IMR-90 (cell line): Measurements from ENCODE around the gene EPHA6. TPM values are rescaled to one million over a fixed set of nuclear protein-coding genes. Genes with fewer than 3 reads are reported as not detected.

Experiments used
- ATAC-seq: fragments of 200-7000 bp; cut with Tn5 transposase; 2 replicates; pipeline ENCODE4 v1.9.1; 2020; ENCODE audit warnings: low read depth, mild to moderate bottlenecking, moderate library complexity
- BruUV-seq: library from RNA; stranded (reverse); fragments of 400-500 nt; replicated peaks from 2 replicates; lab custom pipeline; 2021; lab: Mats Ljungman, UMichigan
- CTCF ChIA-PET: fragments of 300-600 bp; formaldehyde crosslinking; extraction: SDS; loops from one replicate; lab custom pipeline; 2021; ENCODE audit warnings: antibody characterized with exemption; lab: Yijun Ruan, JAX
- POLR2A ChIA-PET: fragments of 300-600 bp; sonication (Branson Sonifier 250); formaldehyde crosslinking; loops from one replicate; lab custom pipeline; 2022; ENCODE audit warnings: antibody characterized with exemption; ENCODE audit not compliant: unreplicated experiment; lab: Charles Lee
- DNase-seq: peaks from one replicate; pipeline ENCODE4 v3.0.0; 2013
- H2AFZ ChIP-seq: replicated peaks from 2 replicates; pipeline ENCODE3; 2013; ENCODE audit warnings: low read length, mild to moderate bottlenecking; ENCODE audit not compliant: poor library complexity
- H2AK5ac ChIP-seq: 2 replicates; pipeline ENCODE4 v1.6.1; 2013; ENCODE audit warnings: low read depth, low read length, inconsistent platforms
- H2AK9ac ChIP-seq: replicated peaks from 2 replicates; pipeline ENCODE3; 2013; ENCODE audit warnings: mild to moderate bottlenecking, low read depth, low read length, moderate library complexity; ENCODE audit not compliant: poor library complexity
- H2BK120ac ChIP-seq: 2 replicates; pipeline ENCODE4 v1.6.1; 2013; ENCODE audit warnings: low read depth, low read length, inconsistent platforms
- H2BK15ac ChIP-seq: 3 replicates; pipeline ENCODE4 v1.6.1; 2013; ENCODE audit warnings: low read depth, low read length, inconsistent platforms
- H2BK20ac ChIP-seq: 2 replicates; pipeline ENCODE4 v1.6.1; 2013; ENCODE audit warnings: low read depth, mild to moderate bottlenecking, inconsistent platforms, low read length, moderate library complexity
- H2BK5ac ChIP-seq: 2 replicates; pipeline ENCODE4 v1.6.1; 2013; ENCODE audit warnings: mild to moderate bottlenecking, low read depth, low read length, inconsistent platforms; ENCODE audit not compliant: poor library complexity, severe bottlenecking
- H3K14ac ChIP-seq: replicated peaks from 2 replicates; pipeline ENCODE4 v1.6.1; 2013; ENCODE audit warnings: low read depth, low read length, inconsistent platforms
- H3K18ac ChIP-seq: 2 replicates; pipeline ENCODE4 v1.6.1; 2013; ENCODE audit warnings: low read depth, low read length, control low read depth
- H3K23ac ChIP-seq: 2 replicates; pipeline ENCODE4 v1.6.1; 2013; ENCODE audit warnings: low read depth, low read length, inconsistent platforms
- H3K27ac ChIP-seq: 2 replicates; pipeline ENCODE4 v1.5.1; 2013; ENCODE audit warnings: mild to moderate bottlenecking, control low read depth, low read length; ENCODE audit not compliant: insufficient read depth
- H3K27me3 ChIP-seq: 2 replicates; pipeline ENCODE4 v1.6.1; 2013; ENCODE audit warnings: low read length; ENCODE audit not compliant: control insufficient read depth, insufficient read depth
- H3K36me3 ChIP-seq: 2 replicates; pipeline ENCODE4 v1.6.1; 2013; ENCODE audit warnings: low read length, mixed read lengths; ENCODE audit not compliant: control insufficient read depth, insufficient read depth
- H3K4ac ChIP-seq: 2 replicates; pipeline ENCODE4 v1.6.1; 2013; ENCODE audit warnings: low read depth, low read length, inconsistent platforms
- H3K4me1 ChIP-seq: 2 replicates; pipeline ENCODE4 v1.6.1; 2013; ENCODE audit warnings: low read length, mixed read lengths; ENCODE audit not compliant: control insufficient read depth, insufficient read depth
- H3K4me2 ChIP-seq: 2 replicates; pipeline ENCODE4 v1.6.1; 2013; ENCODE audit warnings: low read depth, mild to moderate bottlenecking, control low read depth, low read length, moderate library complexity
- H3K4me3 ChIP-seq: 2 replicates; pipeline ENCODE4 v1.5.1; 2013; ENCODE audit warnings: low read depth, mild to moderate bottlenecking, control low read depth, low read length, moderate library complexity; ENCODE audit not compliant: insufficient read depth
- H3K56ac ChIP-seq: 2 replicates; pipeline ENCODE4 v1.6.1; 2013; ENCODE audit warnings: low read length, inconsistent platforms; ENCODE audit not compliant: insufficient read depth; ENCODE audit errors: extremely low read depth
- H3K79me1 ChIP-seq, 2 experiments: 2 replicates each; pipeline ENCODE4 v1.6.1; 2013; ENCODE audit warnings: low read length in 2 of 2, inconsistent platforms in 1 of 2, low read depth in 1 of 2
- H3K9ac ChIP-seq: 2 replicates; pipeline ENCODE4 v1.6.1; 2013; ENCODE audit warnings: low read depth, low read length, control low read depth
- H3K9me1 ChIP-seq: 2 replicates; pipeline ENCODE4 v1.6.1; 2013; ENCODE audit warnings: low read length, inconsistent platforms; ENCODE audit not compliant: insufficient read depth
- H3K9me3 ChIP-seq: 2 replicates; pipeline ENCODE4 v1.6.1; 2013; ENCODE audit warnings: low read length; ENCODE audit not compliant: control insufficient read depth, insufficient read depth
- H4K20me1 ChIP-seq: 2 replicates; pipeline ENCODE4 v1.6.1; 2013; ENCODE audit warnings: low read length, inconsistent platforms; ENCODE audit not compliant: insufficient read depth
- H4K5ac ChIP-seq: 2 replicates; pipeline ENCODE4 v1.6.1; 2013; ENCODE audit warnings: mild to moderate bottlenecking, low read depth, low read length, control low read depth
- H4K8ac ChIP-seq, 2 experiments: 2 replicates each; pipeline ENCODE4 v1.6.1; 2013; ENCODE audit warnings: low read depth in 2 of 2, low read length in 2 of 2, control low read depth in 1 of 2, inconsistent platforms in 1 of 2
- H4K91ac ChIP-seq: 2 replicates; pipeline ENCODE4 v1.6.1; 2013; ENCODE audit warnings: low read depth, low read length, inconsistent platforms; ENCODE audit not compliant: insufficient read depth
- CHD1 ChIP-seq: IDR thresholded peaks from 2 replicates; pipeline ENCODE4 v1.6.1; 2012; ENCODE audit warnings: low read depth, low read length, improper control_type of control experiment
- WGBS, 2 experiments: methylation state at CpG; one replicate each; pipeline versions ENCODE4 v1.1.5 to v1.1.7; 2013; ENCODE audit warnings: missing lambda C conversion rate in 2 of 2; ENCODE audit not compliant: insufficient read length in 1 of 2; ENCODE audit errors: extremely low coverage in 2 of 2; 5-methylcytosine and 5-hydroxymethylcytosine counted together
- dilution Hi-C: fragments of 300-500 bp; cut with HindIII; formaldehyde crosslinking; loops from one replicate; pipeline ENCODE4 v1.14.3; 2018; ENCODE audit warnings: low sequenced_read_pairs; ENCODE audit not compliant: unreplicated experiment
- in situ Hi-C: fragments of 300-500 bp; cut with MboI; formaldehyde crosslinking; loops from 3 replicates; pipeline ENCODE4 v1.14.3; 2019; ENCODE audit warnings: low sequenced_read_pairs, inconsistent platforms, mixed read lengths
- intact Hi-C: fragments of 100-400 bp; cut with micrococcal nuclease; formaldehyde crosslinking; loops from 2 replicates; pipeline ENCODE4 v1.10.0; 2022
- polyA plus RNA-seq, 3 experiments: library from polyadenylated mRNA; depleted of rRNA; stranded (reverse); fragments of >200 nt; gene quantifications; 2 replicates each; pipeline ENCODE4 v1.2.3, GENCODE V29; 2012; ENCODE audit warnings: low replicate concordance in 1 of 3
- total RNA-seq: library from RNA; depleted of rRNA; stranded (reverse); fragments of >200 nt; gene quantifications from 2 replicates; pipeline ENCODE4 v1.2.3, GENCODE V29; 2012

Gene EPHA6
- total and polyA plus RNA-seq, 2 of the 4 experiments (the other 2 are of a cell fraction) = not detected

GRCh38 chr3:96970211-96970610, 155.8 kb downstream of the EPHA6 start:
- Histone ChIP-seq H3K4me1 (no peaks in the 10 kb centered on the region), H3K9me1 (no peaks in the 10 kb centered on the region), H4K5ac (no peak overlapping the region), H2AK5ac (no peak overlapping the region), H3K4me3 (no peak overlapping the region), H3K36me3 (no peaks in the 10 kb centered on the region), H2BK5ac (peak overlapping the region; percentile 58), H3K9me3 (no peaks in the 10 kb centered on the region), H2BK20ac (no peak overlapping the region), H3K23ac (no peak overlapping the region), H2BK15ac (no peak overlapping the region), H2AK9ac (no peak overlapping the region), H3K4ac (no peak overlapping the region), H3K27me3 (no peaks in the 10 kb centered on the region), H4K8ac (no peak overlapping the region), H2AFZ (no peak overlapping the region), H4K20me1 (no peaks in the 10 kb centered on the region), H3K18ac (no peak overlapping the region), H3K79me1 (no peaks in the 10 kb centered on the region), H3K9ac (no peak overlapping the region), H3K14ac (no peak overlapping the region), H3K4me2 (no peak overlapping the region), H2BK120ac (no peak overlapping the region), H3K56ac (no peak overlapping the region), H3K27ac (no peak overlapping the region), H4K91ac (no peak overlapping the region)
- dilution Hi-C loops = no loop called here
- ATAC-seq (no peak), DNase-seq (peak; percentile 1)
- in situ Hi-C loops = no loop called here
- no peak for TF ChIP-seq CHD1
- BruUV-seq = no TSS peak
- POLR2A ChIA-PET = no interaction called here
- CTCF ChIA-PET = no interaction called here
- intact Hi-C loops = no loop called here
- WGBS, 2 experiments = no CpG with 5 or more reads among the region's 2 CpGs
